Myometrial cell (primary cell): ENCODE data around the gene ENDOG. TPM values are rescaled to one million over a fixed set of nuclear protein-coding genes. Genes with fewer than 3 reads are reported as not detected.

ENCODE experiments used
- total RNA-seq: library from RNA; depleted of rRNA; stranded (reverse); fragments of >200 nt; gene quantifications from 2 replicates; pipeline ENCODE4 v1.2.3, GENCODE V29; 2015

The ENDOG gene
- 28.0 and 40.4 TPM in 2 replicates for total RNA-seq

GRCh38 chr9:128818099-128818838 is at the start of gene ENDOG:
Gene ENDOG (plus strand): TSS chr9:128818500. CDS start chr9:128818685, 185 bp downstream.

GRCh38 chr9:128771745-128772519 is 46.4 kb upstream of the ENDOG start, which contains the start of gene ZER1:
Gene ZER1 (minus strand): TSS chr9:128771927. CDS start chr9:128755565, 16,362 bp downstream.

GRCh38 chr9:128786681-128787601 is 31.4 kb upstream of the ENDOG start, which contains the start of gene TBC1D13:
Gene TBC1D13 (plus strand): TSS chr9:128787253. CDS start chr9:128787354, 101 bp downstream.

GRCh38 chr9:128829477-128830251 is 11.4 kb downstream of the ENDOG start, which contains the start of gene SPOUT1:
Gene SPOUT1 (minus strand): TSS chr9:128829794. CDS start chr9:128829780, 14 bp downstream.

Other genes starting within 250 kb of the ENDOG start
- 112 and 139 TPM in 2 replicates for gene DYNC2I2, start 161.7 kb upstream of the ENDOG start, total RNA-seq
- 258 and 367 TPM in 2 replicates for gene SET, start 129.3 kb upstream of the ENDOG start, total RNA-seq
- 3.7 and 4.6 TPM in 2 replicates for gene PKN3, start 116.0 kb upstream of the ENDOG start, total RNA-seq
- 89.1 and 122 TPM in 2 replicates for gene ZDHHC12, start 94.4 kb upstream of the ENDOG start, total RNA-seq
- 21.3 and 33.7 TPM in 2 replicates for gene ZER1, start 46.6 kb upstream of the ENDOG start, total RNA-seq
- 13.5 and 13.6 TPM in 2 replicates for gene TBC1D13, start 31.2 kb upstream of the ENDOG start, total RNA-seq
- 25.4 and 31.0 TPM in 2 replicates for gene SPOUT1, start 11.3 kb downstream of the ENDOG start, total RNA-seq
- 19.1 and 25.7 TPM in 2 replicates for gene KYAT1, start 63.5 kb downstream of the ENDOG start, total RNA-seq
- gene LRRC8A, start 63.6 kb downstream of the ENDOG start, total RNA-seq, result 39.2 and 44.1 TPM in 2 replicates
- 5.5 and 9.7 TPM in 2 replicates for gene PHYHD1, start 102.5 kb downstream of the ENDOG start, total RNA-seq
- 29.1 and 37.5 TPM in 2 replicates for gene DOLK, start 129.1 kb downstream of the ENDOG start, total RNA-seq
- 30.8 and 37.9 TPM in 2 replicates for gene NUP188, start 129.2 kb downstream of the ENDOG start, total RNA-seq
- 38.6 and 39.2 TPM in 2 replicates for gene SH3GLB2, start 209.8 kb downstream of the ENDOG start, total RNA-seq
- 12.9 and 29.1 TPM in 2 replicates for gene MIGA2, start 218.1 kb downstream of the ENDOG start, total RNA-seq